ENCODE data around the gene EIF4G1.

The EIF4G1 gene

DNA sequence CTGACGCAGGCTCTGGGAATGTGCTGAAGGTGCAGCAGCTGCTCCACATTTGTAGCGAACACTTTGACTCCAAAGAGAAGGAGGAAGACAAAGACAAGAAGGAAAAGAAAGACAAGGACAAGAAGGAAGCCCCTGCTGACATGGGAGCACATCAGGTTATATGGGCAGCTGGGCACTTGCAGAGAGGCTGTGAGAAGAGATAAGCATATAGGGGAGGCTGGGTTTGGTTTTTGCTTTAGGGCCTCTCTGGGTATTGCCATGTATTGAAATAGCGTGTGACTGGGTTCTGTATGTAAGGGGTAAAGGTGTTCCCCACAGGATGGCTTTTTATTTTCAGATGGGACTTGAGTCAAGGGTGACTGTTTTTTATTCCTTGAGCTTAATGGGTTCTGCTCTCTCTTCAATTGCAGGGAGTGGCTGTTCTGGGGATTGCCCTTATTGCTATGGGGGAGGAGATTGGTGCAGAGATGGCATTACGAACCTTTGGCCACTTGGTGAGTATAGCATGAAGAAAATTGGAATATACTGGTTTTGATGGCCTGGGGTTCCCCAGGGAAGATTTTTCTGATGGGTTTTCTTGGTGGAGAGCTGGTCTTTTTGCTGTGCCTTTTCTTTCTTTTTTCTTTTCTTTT is 7.9 kb upstream of the EIF4G1 start:
- DNase-seq, result no peak

DNA sequence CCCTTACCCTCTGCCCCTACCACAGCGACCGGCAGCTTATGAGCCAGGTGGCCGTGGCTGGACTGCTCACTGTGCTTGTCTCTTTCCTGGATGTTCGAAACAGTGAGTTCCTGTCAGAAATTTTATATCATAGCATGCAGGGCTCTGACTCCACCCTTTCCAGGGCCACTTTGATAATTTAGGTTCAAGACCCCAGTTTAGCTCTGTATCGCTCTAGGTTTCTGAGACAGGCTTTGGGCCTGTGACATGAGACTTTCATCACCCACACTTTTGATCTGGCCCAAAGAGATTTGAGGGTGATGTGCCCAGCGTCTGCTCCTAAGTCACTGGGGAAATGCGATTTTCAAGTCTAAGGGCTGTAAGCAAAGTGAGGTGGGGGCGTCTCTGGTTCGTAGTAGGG is 6.5 kb upstream of the EIF4G1 start:
- no peak for DNase-seq

DNA sequence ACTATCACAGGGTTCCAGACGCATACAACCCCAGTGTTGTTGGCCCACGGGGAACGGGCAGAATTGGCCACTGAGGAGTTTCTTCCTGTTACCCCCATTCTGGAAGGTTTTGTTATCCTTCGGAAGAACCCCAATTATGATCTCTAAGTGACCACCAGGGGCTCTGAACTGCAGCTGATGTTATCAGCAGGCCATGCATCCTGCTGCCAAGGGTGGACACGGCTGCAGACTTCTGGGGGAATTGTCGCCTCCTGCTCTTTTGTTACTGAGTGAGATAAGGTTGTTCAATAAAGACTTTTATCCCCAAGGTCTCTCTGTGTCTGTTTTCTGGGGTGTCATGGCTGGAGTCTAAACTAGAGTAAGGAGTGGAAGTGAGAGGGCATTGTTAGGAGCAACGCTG is 5.7 kb upstream of the EIF4G1 start:
- DNase-seq, result no peak

DNA sequence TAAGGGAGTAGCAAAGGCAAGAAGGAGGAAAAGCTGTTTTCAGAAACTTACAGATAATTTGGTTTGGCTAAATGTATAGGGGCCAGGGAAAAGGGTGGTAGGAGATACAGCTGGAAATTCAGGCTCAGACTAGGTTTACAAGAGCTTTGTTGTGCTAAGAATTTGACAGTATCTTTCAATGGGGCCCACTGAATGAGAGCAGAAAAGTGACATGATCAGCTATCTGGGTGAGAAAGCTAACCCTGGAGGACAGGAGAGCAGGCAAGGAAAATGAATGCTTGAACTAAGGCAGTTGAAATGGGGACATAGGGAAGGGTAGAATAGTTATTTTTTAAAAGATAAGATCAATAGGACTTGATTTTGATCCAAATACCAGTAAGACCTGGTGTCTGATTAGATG is 2.8 kb upstream of the EIF4G1 start:
- no peak for DNase-seq

DNA sequence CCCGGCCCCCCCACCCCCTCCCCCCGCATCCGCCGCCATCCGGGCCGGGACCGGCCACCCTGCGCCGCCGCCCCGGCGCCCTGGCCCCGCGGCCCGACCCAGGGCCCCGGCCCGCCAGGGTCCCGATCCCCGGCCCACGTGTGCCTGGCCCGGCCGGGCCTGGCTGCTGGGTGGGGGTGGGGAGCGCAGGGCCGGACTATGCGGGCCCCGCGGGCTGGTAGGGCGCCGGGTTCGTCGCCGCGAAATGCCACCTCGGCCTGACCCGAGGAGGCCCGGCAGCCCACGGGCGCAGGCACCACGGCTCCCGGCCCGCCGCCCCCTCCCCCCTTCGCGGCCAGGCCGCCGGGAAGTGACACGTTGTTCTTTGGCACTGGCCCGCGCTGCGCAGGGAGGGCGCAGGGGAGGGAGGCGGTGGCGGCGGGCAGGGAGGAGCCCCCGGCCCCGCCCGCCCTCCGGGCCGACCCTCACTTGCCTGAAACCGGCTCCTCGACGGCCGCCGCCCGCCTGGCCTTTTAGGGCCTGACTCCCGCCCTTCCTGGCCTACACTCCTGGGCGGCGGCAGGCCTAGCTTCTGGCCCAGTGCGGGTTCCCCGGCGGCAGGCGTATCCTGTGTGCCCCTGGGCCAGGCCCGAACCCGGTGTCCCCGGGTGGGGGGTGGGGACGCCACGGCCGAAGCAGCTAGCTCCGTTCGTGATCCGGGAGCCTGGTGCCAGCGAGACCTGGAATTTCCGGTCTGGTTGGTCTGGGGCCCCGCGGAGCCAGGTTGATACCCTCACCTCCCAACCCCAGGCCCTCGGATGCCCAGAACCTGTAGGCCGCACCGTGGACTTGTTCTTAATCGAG is 515 bp downstream of the EIF4G1 start:
- peak; percentile 5 for DNase-seq

DNA sequence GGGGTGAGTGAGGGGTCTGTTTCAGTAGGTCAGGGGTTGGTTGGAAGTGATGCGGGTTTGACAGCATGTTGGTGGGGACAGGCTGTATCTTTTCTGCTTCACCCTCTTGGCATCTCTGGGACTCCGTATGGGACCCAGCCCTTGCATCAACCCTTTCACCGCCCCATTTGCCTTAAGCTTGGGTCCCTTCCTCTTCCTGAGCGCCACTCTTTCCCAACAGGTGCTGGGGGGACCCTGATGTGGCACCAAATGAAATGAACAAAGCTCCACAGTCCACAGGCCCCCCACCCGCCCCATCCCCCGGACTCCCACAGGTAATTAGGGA is 1.1 kb downstream of the EIF4G1 start:
- no peak for DNase-seq

DNA sequence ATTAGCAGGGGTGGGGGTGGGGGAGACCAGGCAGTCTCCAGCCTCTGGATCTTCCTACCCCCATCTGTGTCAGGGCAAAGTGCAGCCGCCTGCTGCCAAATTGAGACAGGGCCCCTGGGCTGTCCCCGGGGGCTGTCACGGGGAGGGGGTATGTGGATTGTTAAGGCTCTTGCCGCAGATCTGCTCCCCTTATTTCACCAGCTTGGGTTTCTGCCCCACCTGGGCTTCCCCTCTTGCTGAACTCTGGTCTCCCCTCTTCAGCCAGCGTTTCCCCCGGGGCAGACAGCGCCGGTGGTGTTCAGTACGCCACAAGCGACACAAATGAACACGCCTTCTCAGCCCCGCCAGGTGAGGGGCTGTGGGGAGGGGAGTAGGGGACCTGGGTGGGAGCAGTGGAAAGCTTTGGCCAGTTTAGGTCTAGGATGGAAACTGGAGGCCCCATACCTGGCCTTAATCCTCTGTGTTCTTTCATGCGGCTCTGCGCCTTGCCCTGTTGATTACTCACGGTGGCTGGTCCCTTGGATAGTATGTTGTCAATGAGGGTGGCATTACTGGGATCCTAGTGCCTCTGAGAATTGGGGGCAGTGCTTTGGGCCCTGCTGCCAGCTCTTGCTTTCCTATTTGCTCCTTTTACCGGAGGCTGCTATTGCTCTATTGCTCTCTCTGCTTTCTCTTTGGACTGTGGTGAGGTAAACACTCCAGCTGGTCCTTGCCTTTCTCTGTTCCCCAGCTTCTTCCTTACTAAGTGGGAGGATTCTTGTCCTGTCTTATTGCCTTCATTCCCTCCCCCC is 1.7 kb downstream of the EIF4G1 start:
- DNase-seq, result no peak

DNA sequence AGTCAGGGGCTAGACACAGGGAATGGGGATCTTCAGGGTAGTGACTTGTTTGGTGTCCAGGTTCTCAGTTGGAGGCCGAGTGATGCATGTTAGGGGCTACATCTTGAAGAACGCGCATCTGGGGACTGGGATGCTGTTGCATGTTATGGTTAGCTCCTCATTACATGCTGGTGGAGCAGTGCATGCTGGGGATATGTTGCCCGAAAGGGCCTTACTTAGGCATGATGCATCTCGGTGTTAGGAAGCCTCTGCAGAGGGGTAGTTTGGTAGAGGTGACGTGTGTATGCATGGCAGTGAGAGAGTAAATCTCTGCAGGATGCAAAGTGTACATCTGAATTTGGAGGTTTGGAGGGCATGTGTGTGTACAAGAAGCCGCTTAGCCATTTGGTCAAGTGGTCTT is 2.4 kb downstream of the EIF4G1 start:
- no peak for DNase-seq

DNA sequence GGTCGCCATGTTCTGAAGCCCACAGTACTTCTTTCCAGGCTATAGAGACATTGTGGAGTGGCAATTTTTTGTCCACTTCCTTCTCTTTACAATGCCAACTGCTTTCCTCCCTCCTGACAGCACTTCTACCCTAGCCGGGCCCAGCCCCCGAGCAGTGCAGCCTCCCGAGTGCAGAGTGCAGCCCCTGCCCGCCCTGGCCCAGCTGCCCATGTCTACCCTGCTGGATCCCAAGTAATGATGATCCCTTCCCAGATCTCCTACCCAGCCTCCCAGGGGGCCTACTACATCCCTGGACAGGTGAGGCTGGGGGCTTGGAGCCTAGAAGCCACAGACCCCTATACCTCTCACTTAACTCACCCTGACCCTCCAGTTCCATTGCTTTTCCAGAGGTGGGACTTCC is 2.8 kb downstream of the EIF4G1 start:
- no peak for DNase-seq

DNA sequence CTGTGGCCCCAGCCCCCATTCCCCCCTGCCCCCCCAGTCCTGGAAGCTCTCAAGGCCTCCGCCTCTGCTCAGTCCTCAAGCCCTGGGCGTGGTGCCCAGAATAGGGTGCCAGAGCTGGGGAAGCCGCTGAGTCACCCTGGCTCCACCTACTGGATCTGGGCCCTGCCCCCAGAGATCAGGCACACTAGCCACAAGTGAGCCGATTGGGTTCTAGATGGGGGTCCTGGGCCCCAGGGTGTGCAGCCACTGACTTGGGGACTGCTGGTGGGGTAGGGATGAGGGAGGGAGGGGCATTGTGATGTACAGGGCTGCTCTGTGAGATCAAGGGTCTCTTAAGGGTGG is 5.7 kb downstream of the EIF4G1 start:
- no peak for DNase-seq

DNA sequence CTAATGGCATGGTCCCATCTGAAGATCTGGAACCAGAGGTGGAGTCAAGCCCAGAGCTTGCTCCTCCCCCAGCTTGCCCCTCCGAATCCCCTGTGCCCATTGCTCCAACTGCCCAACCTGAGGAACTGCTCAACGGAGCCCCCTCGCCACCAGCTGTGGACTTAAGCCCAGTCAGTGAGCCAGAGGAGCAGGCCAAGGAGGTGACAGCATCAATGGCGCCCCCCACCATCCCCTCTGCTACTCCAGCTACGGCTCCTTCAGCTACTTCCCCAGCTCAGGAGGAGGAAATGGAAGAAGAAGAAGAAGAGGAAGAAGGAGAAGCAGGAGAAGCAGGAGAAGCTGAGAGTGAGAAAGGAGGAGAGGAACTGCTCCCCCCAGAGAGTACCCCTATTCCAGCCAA is 7.3 kb downstream of the EIF4G1 start:
- DNase-seq, result no peak

DNA sequence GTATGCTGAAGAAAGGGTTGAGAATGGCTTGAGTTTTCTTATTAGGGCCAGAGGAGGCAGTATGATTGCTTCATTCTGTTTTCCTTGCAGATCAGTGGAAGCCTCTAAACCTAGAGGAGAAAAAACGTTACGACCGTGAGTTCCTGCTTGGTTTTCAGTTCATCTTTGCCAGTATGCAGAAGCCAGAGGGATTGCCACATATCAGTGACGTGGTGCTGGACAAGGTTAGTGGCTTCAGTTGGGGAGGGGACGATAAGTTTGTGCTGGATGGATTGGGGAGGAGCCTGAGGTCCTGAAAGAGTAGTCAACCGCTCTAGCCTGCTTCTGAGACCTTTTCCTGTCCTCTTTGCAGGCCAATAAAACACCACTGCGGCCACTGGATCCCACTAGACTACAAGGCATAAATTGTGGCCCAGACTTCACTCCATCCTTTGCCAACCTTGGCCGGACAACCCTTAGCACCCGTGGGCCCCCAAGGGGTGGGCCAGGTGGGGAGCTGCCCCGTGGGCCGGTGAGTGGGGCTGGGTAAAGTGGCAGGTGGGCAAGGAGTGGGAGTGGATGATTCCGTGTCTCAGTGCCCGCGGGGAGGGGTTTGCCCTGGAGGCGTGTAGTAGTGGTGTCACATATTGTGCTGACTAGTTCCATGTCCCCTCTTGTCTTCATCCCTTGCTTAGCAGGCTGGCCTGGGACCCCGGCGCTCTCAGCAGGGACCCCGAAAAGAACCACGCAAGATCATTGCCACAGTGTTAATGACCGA is 8.5 kb downstream of the EIF4G1 start:
- no peak for DNase-seq

DNA sequence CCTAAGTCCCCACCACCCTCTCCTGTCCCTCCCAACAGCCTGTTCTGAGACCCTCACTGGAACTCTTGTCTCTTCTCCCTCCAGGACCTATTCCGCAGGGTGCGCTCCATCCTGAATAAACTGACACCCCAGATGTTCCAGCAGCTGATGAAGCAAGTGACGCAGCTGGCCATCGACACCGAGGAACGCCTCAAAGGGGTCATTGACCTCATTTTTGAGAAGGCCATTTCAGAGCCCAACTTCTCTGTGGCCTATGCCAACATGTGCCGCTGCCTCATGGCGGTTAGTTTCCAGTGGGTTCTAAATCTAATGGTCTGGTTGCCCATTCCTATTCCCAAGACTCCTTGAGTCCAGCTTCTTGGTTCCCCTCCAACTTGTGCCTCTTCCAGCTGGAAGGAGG is 9.3 kb downstream of the EIF4G1 start:
- no peak for DNase-seq

DNA sequence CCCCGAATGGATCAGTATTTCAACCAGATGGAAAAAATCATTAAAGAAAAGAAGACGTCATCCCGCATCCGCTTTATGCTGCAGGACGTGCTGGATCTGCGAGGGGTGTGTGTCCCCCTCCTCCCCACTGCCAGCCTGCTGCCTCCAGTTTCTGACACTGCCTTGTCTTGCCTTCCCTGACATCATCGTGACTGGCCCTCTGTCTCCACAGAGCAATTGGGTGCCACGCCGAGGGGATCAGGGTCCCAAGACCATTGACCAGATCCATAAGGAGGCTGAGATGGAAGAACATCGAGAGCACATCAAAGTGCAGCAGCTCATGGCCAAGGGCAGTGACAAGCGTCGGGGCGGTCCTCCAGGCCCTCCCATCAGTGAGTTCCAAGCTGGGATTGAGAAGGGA is 10.9 kb downstream of the EIF4G1 start:
- no peak for DNase-seq

DNA sequence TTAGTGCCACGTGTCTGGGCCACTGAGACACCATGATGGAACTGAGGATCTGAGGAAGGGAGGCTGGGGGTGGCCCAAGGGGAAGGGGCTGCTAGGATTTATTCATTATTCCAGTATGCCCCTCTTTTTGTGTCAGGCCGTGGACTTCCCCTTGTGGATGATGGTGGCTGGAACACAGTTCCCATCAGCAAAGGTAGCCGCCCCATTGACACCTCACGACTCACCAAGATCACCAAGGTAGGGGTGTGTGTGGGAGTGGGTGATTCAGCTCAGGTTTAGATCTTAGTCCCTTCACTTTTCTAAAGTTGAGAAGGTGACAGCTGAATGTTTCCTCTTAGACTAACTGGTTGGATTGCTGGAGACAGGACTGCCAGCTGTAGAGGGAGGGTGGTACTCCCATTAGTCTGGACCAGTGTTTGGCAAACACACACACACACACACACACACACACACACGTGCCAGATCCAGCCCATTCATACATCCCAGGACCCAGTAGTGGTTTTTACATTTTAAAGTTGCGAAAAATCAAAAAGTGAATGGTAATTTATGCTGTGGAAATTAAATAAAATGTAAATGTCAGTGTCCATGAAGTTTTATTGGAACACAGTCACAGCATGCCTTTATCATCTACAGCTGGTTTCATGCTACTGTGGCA is 11.4 kb downstream of the EIF4G1 start:
- DNase-seq, result no peak

DNA sequence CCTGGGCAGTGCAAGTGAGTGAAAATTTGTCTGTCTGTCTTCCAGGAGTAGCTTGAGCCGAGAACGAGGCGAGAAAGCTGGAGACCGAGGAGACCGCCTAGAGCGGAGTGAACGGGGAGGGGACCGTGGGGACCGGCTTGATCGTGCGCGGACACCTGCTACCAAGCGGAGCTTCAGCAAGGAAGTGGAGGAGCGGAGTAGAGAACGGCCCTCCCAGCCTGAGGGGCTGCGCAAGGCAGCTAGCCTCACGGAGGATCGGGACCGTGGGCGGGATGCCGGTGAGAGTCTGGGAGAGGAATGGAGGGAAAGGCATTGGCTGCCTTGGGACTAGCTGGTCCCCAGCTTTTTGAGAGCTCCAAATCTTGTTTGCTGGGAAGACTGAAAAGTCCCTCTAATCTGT is 12.8 kb downstream of the EIF4G1 start:
- no peak for DNase-seq

DNA sequence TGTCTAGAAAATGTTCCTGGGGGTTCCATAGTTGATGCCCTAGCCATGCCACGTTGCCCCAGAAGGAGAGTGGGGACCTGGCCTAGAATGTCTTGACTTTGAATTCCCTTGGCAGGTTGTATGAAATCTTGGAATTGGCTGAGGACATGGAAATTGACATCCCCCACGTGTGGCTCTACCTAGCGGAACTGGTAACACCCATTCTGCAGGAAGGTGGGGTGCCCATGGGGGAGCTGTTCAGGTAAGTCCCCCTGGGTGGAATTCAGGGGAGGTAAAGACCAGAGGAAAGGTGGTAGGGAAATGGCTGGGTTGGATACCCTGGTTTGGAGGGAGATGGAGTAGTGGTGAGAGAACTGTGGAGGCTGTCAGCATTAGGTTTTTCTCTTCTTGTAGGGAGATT is 14.1 kb downstream of the EIF4G1 start:
- DNase-seq, result no peak

DNA sequence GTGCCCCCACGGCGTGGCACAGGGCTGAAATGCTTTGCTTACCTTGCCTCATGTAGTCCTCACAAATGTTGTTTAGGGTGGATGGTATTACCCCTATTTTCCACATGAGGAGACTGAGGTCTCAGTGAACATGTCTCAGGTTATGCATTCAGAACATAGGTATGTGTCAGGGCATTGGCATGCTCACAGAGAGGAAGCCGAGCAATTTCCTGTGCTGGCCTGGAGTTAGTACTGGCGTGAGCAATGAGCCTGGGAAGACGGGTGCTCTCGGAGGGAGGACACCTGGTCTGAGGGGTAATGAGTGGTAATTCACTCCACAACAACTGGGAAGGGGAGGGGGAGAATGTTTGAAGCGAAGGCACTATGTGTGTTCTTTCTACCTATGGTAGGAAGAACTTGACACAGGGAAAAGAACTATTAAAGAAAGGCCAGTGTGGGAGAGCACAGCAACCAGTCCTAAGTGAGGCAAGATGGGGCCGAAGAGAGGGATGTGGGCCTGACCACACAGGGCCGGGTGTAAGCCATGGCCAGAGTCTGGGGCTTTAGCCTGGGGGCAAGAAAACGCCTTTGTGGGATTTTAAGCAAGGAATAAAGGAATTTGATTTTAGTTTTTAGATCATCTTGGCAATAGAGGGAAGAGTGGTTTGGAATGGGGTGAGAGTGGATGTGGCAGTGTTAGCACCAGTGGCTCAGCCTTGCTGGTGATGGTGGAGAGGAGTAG is 18.1 kb downstream of the EIF4G1 start:
- no peak for DNase-seq

DNA sequence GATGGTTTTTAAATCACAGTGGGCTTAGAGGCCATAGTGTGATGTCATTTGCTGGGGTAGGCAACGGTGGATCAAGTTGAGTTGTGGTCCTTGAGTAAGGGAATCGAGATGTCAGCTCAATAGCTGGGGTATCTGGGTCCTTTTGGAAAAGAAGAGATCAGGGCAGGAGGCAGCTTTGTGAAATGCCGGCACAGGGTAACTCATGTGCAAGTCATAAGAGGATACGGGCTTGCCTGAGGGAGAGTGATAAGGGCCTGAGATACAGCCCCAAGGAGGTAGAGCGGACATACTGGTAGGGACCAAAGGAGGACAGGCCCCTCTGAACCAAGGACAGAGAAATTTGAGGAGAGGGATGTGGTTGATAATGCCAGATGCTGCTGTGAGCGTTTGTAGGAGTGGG is 18.8 kb downstream of the EIF4G1 start:
- no peak for DNase-seq

DNA sequence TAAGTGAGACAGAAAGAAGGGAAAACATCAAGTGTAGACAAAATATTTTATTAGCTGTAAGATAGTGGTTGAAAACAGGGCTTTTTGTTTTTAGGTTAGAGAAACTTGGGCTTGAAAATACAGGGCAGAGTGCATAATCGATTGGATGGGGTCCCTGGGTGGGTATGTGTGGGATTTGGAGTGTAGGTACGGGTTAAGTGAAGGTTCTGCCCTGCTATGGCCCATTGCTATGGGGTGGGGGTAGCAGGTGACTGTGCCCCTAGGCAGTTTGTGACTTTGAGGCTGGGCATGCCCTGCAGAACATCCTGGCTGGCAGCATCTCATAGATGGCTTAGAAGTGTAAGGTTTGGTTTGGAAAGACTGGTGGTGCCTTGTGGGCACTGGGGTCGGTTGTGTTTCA is 19.3 kb downstream of the EIF4G1 start:
- DNase-seq, result no peak

DNA sequence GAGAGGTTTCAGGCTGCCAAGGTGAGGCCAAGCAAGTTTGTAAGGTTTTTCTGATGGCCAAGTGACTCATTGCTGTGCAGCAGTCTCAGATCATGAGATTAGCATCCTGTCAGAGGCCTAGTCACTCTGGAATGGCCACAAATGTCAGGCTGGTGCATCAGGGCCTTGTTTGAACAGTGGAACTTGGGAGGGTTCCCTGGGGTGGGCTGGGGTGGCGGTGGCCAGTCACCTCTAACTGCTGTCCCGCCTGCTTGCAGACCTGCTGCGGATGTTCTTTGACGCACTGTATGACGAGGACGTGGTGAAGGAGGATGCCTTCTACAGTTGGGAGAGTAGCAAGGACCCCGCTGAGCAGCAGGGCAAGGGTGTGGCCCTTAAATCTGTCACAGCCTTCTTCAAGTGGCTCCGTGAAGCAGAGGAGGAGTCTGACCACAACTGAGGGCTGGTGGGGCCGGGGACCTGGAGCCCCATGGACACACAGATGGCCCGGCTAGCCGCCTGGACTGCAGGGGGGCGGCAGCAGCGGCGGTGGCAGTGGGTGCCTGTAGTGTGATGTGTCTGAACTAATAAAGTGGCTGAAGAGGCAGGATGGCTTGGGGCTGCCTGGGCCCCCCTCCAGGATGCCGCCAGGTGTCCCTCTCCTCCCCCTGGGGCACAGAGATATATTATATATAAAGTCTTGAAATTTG is 20.2 kb downstream of the EIF4G1 start:
- no peak for DNase-seq

DNA sequence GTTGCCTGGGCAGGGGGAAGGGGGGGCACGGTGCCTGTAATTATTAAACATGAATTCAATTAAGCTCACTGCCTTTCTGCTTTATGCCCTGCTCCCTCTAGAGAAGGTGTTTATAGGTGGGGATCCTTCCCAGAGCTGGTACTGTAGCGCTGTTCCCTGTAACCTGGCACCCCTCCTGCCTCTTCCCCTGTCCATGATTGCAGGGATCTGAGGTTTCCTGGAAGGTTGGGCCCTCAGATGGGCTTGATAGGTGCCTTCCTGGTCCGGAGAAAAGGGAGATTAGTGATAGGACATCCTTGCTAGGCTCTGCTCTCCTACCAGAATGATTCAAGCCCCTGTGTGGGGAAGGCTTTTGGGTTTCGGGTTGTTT is 20.9 kb downstream of the EIF4G1 start:
- no peak for DNase-seq

Measured in NCI-H2227 treated with DMSO at 0.1 percent for 48 hours (cell line).